IPS DF 19.7 (cell line): Measurements from ENCODE around the gene GP5.

Experiments
- DNase-seq: peaks from one replicate; pipeline ENCODE4 v3.0.0-alpha.2; 2013; ENCODE audit warnings: low read depth, low spot score

The GP5 gene

DNA sequence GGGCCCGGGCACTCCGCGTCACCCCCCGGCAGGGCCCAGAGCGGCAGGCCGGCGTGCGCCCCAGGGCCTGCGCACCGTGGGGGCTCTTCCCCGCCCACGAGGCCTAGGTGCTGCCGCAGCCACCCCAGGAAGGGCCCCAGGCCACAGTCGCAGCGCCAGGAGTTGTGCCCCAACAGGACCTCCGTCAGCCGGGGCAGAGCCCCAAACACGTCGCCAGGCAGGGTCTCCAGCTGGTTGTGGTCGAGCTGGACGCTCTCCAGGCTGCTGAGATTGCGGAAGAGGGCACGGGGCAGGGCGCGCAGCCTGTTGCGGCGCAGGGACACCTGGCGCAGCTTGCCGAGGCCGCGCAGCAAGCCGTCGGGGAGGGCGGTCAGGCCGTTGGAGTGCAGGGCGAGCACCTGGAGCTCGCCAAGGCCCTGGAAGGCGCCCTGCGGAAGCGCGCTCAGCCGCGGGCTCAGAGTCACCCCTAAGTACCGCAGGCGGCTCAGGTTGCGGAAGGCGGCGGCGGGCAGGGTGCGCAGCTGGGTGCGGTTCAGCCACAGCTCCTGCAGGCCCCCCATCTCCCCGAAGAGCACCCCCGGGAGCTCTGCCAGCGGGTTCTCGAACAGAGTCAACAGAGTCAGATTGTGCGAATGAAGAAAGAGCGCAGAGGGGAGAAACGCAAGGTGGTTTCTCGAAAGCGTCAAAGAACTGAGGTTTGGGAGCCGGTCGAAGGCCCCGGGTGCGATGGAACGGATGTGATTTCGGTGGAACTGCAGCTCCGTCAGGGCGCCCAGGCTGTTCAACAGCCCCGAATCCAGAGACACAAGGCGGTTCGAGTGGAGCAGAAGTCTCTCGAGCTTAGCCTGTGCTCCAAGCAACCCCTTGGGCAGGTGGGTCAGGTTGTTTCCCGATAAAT, 2.0 kb downstream of the GP5 start:
- DNase-seq = no peak

GRCh38 chr3:194396539-194396858, 2.6 kb downstream of the GP5 start:
- DNase-seq = no peak

GRCh38 chr3:194395778-194396538, 3.1 kb downstream of the GP5 start:
- no peak for DNase-seq

DNA sequence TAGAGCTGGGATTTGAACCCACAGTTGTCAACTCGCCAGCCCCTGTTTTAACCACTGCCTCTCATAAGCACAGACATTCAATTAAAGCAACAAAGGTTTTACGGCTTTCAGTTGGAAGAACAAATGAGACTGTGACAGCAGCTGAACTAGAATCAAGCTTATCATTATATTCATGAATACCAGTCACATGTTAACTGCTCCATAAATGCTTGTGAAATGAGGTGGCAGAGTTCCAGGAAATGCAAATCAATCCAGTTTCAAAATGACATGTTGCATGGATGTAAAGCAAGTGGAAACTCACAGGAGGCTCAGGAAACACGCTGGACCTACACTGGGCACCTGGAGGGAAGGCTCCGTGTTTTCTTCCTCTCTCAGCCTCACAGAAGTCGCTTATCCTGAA, 3.9 kb downstream of the GP5 start:
- no peak for DNase-seq

DNA sequence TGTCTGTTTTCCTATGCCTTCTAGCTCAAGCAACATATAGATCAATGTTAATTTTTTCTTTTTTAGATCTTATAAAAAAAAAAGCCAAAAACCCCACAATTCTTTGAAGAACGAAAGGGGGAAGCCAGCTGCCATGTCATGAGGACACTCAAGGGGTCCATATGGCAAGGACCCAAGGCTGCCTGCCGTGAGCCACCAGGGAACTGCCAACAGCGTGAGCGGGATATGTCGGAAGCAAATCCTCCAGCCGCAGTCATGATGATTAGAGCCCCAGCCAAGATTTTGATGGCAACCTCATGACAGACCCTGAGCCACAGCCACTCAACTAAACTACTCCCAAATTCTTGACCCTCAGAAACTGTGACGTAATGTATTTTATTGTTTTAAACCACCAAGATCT, 6.5 kb downstream of the GP5 start:
- no peak for DNase-seq

DNA sequence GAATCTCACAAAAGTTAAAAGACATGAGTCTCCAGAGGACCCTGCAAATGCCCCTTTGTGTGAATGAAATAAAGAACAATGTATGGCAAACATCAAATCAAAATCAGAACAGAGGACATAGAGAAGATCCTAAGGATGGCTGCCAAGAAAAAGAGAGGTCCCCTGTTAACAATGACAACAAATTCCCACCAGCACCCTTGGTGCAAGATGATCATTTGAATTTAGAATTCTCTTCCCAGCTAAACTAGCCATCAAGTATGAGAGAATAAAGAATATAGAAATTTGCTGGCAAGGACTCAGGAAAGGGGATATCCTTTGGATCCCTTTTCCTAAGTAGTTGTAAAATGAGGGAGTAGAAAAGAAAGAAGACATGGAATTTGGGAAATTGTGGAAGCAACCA, 8.2 kb downstream of the GP5 start:
- DNase-seq = no peak

- no peak for DNase-seq
Observed at GRCh38 chr3:194389269-194389668, 9.8 kb downstream of the GP5 start.

- no peak for DNase-seq
Observed at GRCh38 chr3:194387926-194388418, 11.1 kb downstream of the GP5 start.

- DNase-seq = no peak
Observed at GRCh38 chr3:194387276-194387675, 11.8 kb downstream of the GP5 start.

DNA sequence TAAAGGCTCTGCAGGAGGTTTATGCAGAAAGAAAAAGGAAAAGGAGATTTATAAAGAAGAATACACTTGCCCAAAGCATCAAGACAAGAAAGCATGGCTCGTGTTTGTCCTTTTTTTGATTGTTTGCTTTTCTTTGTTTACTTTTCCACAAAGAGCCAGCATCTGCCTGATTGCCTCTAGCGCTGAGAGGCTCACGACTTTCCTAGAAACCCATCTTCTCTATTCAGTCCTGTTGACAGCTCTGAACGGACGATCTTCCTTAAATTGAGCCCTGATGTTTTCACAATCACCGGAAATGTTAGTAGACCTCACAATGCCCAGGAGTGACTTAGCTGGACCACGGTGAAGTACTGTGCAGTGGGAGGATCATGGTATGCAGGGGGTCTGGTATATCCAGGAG, 12.4 kb downstream of the GP5 start:
- no peak for DNase-seq

GRCh38 chr3:194386066-194386465, 13.0 kb downstream of the GP5 start:
- DNase-seq = no peak

DNA sequence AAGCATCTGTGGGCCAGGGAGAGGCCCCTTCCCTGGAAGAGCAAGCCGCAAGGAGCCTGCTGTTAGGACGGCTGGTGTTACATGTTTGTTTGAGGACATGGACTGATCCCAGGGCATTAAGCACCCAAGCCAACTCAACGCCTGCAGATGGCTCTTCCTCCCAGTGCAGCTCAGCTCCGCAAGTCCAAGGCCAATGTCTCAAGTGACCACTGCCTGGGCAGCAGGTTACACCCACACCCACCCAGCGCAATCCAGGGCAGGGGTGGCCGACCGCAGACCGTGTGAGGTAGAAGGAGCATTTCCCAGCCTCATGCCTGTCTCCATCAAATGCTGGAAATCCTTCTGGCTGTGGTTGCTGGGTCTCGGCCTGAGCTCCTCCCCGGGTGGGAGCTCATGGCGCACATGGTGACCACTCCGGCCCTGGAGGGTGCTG, 14.5 kb downstream of the GP5 start:
- DNase-seq = no peak

DNA sequence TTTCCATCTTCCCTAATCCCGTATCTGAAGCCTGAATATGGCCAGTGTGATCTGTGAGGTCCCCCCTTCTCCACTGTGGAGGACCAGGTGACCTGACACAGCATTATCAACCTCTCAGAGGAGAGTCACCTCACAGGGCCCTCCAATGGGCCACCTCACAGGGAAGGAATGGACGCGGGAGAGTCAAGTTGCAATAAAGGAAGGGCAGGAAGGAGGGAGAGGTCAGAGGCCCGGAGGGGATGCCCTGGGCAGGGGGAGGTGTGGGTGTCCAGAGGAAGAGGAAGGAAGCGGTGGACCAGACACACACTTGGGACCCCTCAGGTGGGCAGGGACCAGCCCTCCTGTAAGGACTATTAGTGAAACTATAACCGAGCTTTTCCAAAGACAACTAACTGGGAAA, 14.9 kb downstream of the GP5 start:
- DNase-seq = no peak

GRCh38 chr3:194383276-194383940, 15.7 kb downstream of the GP5 start:
- DNase-seq = no peak

- DNase-seq = no peak
Observed at GRCh38 chr3:194382892-194383223, 16.2 kb downstream of the GP5 start.

- no peak for DNase-seq
Observed at GRCh38 chr3:194382196-194382891, 16.7 kb downstream of the GP5 start.

- no peak for DNase-seq
Observed at GRCh38 chr3:194381460-194381875, 17.6 kb downstream of the GP5 start.

DNA sequence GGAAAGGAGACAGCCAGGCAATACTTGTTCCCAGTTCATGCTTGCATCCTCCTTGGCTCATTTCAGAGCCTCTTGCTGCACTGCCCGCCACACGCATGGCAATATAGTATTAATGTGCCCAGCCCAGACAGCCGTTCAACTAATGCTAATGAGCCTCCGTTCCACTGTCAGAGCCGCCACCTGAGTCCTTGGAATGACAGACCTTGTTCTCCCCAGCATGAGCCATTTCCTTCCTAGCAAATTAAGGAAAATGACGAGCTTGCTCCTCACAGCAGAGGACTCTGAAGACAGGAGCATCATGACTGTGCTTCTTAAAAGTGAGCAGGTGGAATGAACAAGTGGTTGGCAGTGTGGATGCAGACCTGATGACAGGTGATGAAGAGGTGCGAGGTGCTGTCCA, 18.7 kb downstream of the GP5 start:
- DNase-seq = no peak

- no peak for DNase-seq
Observed at GRCh38 chr3:194379651-194380050, 19.4 kb downstream of the GP5 start.

GRCh38 chr3:194379231-194379630, 19.8 kb downstream of the GP5 start:
- DNase-seq = no peak

GRCh38 chr3:194377708-194378107, 21.4 kb downstream of the GP5 start:
- no peak for DNase-seq

DNA sequence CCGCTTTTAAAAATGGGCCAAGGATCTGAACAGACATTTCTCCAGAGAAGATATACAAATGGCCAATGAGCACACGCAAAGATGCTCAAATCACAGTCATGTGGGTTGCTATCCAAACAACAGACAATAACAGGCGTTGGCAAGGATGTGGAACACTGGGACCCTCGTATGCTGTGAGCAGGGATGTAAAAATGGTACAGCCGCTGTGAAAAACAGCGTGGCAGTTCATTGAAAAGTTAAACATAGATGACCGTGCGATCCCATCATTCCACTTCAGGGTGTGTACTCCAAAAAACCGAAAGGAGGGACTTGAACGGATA, 22.9 kb downstream of the GP5 start:
- no peak for DNase-seq
